K562 (cell line): ENCODE data around the gene CYP4V2. TPM values are rescaled to one million over a fixed set of nuclear protein-coding genes. Genes with fewer than 3 reads are reported as not detected.
A peak's percentile ranks its signal among the peaks of the same experiment; 100 is the strongest.

ENCODE experiments used
- ATAC-seq: fragments of 200-7000 bp; cut with Tn5 transposase; 3 replicates; pipeline ENCODE4 v1.9.1; 2020; ENCODE audit warnings: moderate library complexity
- BruUV-seq: library from RNA; stranded (reverse); fragments of 400-500 nt; replicated peaks from 2 replicates; lab custom pipeline; 2021; lab: Mats Ljungman, UMichigan
- CTCF ChIA-PET: fragments of 300-600 bp; formaldehyde crosslinking; extraction: SDS; loops from one replicate; lab custom pipeline; 2021; ENCODE audit warnings: low intra/inter-chr PET ratio; lab: Yijun Ruan, JAX
- POLR2A ChIA-PET: fragments of 300-600, 350-650 bp; sonication (Branson Sonifier 250); formaldehyde crosslinking; extraction: SDS; loops from one replicate; lab custom pipeline; 2021; ENCODE audit warnings: antibody characterized with exemption, inconsistent platforms; lab: Yijun Ruan, JAX
- DNase-seq, 4 experiments: peaks; one replicate each; pipeline versions ENCODE4 v3.0.0 to v3.0.0-alpha.2; 2011 to 2018; ENCODE audit warnings: low spot score in 3 of 4, mixed read lengths in 3 of 4; ENCODE audit errors: extremely low read depth in 1 of 4
- FAIRE-seq: peaks from 2 replicates; lab custom pipeline; 2011; peaks lifted over from hg19 to GRCh38; lab: Jason Lieb, UNC
- H2AFZ ChIP-seq: 2 replicates; pipeline ENCODE4 v1.6.0; 2011; ENCODE audit warnings: low read depth, low read length, control low read depth, inconsistent platforms
- H3K27ac ChIP-seq: fragments of 200-600 bp; 3 replicates; pipeline ENCODE4 v1.8.0; 2011; ENCODE audit warnings: low read depth, mild to moderate bottlenecking, control low read depth, inconsistent platforms, low read length, moderate library complexity, mixed read lengths; ENCODE audit errors: extremely low read depth
- H3K27me3 ChIP-seq, 2 experiments: fragments of 300-600 bp in 1 of 2; 2 replicates in 1 of 2; 3 replicates in 1 of 2; pipeline versions ENCODE4 v1.6.0 to v1.8.0; 2011; ENCODE audit warnings: inconsistent platforms in 2 of 2, low read length in 2 of 2, mild to moderate bottlenecking in 1 of 2, mixed read lengths in 1 of 2, moderate library complexity in 1 of 2; ENCODE audit not compliant: control insufficient read depth in 2 of 2, insufficient read depth in 2 of 2
- H3K36me3 ChIP-seq: fragments of 300-600 bp; 3 replicates; pipeline ENCODE4 v1.8.0; 2011; ENCODE audit warnings: mild to moderate bottlenecking, low read length, inconsistent platforms; ENCODE audit not compliant: control insufficient read depth, insufficient read depth
- H3K4me1 ChIP-seq, 2 experiments: fragments of 200-600 bp in 1 of 2; replicated peaks in 1 of 2; 2 replicates in 1 of 2; 3 replicates in 1 of 2; pipeline versions ENCODE4 v1.5.1 to v1.8.0; 2011; ENCODE audit warnings: inconsistent platforms in 2 of 2, low read length in 2 of 2, mild to moderate bottlenecking in 1 of 2, mixed read lengths in 1 of 2, moderate library complexity in 1 of 2; ENCODE audit not compliant: control insufficient read depth in 2 of 2, insufficient read depth in 2 of 2
- H3K4me2 ChIP-seq: 2 replicates; pipeline ENCODE4 v1.6.1; 2011; ENCODE audit warnings: low read length, control low read depth, inconsistent platforms, mixed read lengths; ENCODE audit not compliant: insufficient read depth
- H3K4me3 ChIP-seq: fragments of 200-600 bp; sonication (generic), shearing (Covaris generic); 2 replicates; pipeline ENCODE4 v1.5.1; 2016; ENCODE audit warnings: control low read depth, inconsistent platforms
- H3K79me2 ChIP-seq: fragments of 200-600 bp; 3 replicates; pipeline ENCODE4 v1.8.0; 2011; ENCODE audit warnings: low read length, inconsistent platforms; ENCODE audit not compliant: control insufficient read depth, insufficient read depth
- H3K9ac ChIP-seq, 2 experiments: 2 replicates each; pipeline versions ENCODE4 v1.6.0 to v1.6.1; 2011; ENCODE audit warnings: low read depth in 2 of 2, low read length in 2 of 2, control low read depth in 1 of 2, inconsistent platforms in 1 of 2, mild to moderate bottlenecking in 1 of 2, mixed read lengths in 1 of 2; ENCODE audit not compliant: insufficient read depth in 1 of 2
- H3K9me1 ChIP-seq: one replicate; pipeline ENCODE4 v1.6.0; 2011; ENCODE audit warnings: inconsistent platforms, mild to moderate bottlenecking, low read length, moderate library complexity; ENCODE audit not compliant: control insufficient read depth, insufficient read depth
- H3K9me3 ChIP-seq: replicated peaks from 2 replicates; pipeline ENCODE4 v1.5.1; 2011; ENCODE audit warnings: low read depth, low read length, inconsistent platforms; ENCODE audit not compliant: control insufficient read depth, insufficient read depth
- H4K20me1 ChIP-seq: replicated peaks from 2 replicates; pipeline ENCODE4 v1.6.1; 2011; ENCODE audit warnings: low read length, inconsistent platforms, mixed read lengths; ENCODE audit not compliant: control insufficient read depth, insufficient read depth
- ARID2 ChIP-seq: fragments of 450-650 bp; IDR thresholded peaks from 2 replicates; pipeline ENCODE4 v1.6.1; 2017; ENCODE audit warnings: antibody characterized with exemption, mild to moderate bottlenecking
- KDM1A ChIP-seq, 2 experiments: fragments of 450-650 bp; IDR thresholded peaks; 2 replicates each; pipeline ENCODE4 v1.6.1; 2016; ENCODE audit warnings: mild to moderate bottlenecking in 2 of 2
- NONO ChIP-seq, 2 experiments: fragments of 200-400 bp in 1 of 2; fragments of 450-650 bp in 1 of 2; formaldehyde crosslinking in 1 of 2; IDR thresholded peaks; 2 replicates each; pipeline ENCODE4 v1.6.1; 2017; ENCODE audit warnings: low read depth in 2 of 2, mild to moderate bottlenecking in 2 of 2, moderate library complexity in 2 of 2, low read length in 1 of 2
- PHF20 ChIP-seq: fragments of 450-650 bp; IDR thresholded peaks from 2 replicates; pipeline ENCODE4 v1.6.1; 2018; ENCODE audit not compliant: partially characterized antibody
- SNIP1 ChIP-seq: fragments of 450-650 bp; IDR thresholded peaks from 2 replicates; pipeline ENCODE4 v1.7.1; 2017; ENCODE audit warnings: low read depth, mild to moderate bottlenecking
- ZNF253 ChIP-seq: fragments of 250-450 bp; sonication (Bioruptor Pico); conservative IDR thresholded peaks from 2 replicates; pipeline ENCODE4 v1.6.1; 2021; ENCODE audit warnings: mild to moderate bottlenecking
- WGBS: fragments of 100-300 bp; shearing (Covaris generic); methylation state at CpG from one replicate; pipeline ENCODE4 v1.1.6; 2016; ENCODE audit warnings: low coverage, mixed read lengths; ENCODE audit not compliant: insufficient coverage; ENCODE audit errors: missing lambda C conversion rate; 5-methylcytosine and 5-hydroxymethylcytosine counted together
- in situ Hi-C: fragments of 300-500 bp; cut with MboI; formaldehyde crosslinking; loops from 4 replicates; pipeline ENCODE4 v1.15.0; 2018; ENCODE audit warnings: inconsistent platforms, mixed read lengths
- intact Hi-C: fragments of 100-400 bp; cut with micrococcal nuclease; formaldehyde crosslinking; loops from 2 replicates; pipeline ENCODE4 v1.14.2; 2022
- polyA plus RNA-seq, 8 experiments: library from polyadenylated mRNA; depleted of rRNA in 4 of 8; stranded (reverse) in 5 of 8; unstranded in 3 of 8; fragments of >200 nt; fragmentation: Nextera tagmentation in 2 of 8; fragmentation: Illumina TruSeq in 1 of 8; extraction: Ambion mirVana in 2 of 8; extraction: Trizol in 1 of 8; gene quantifications; 2 replicates each; pipeline versions ENCODE4 v1.2.1 to v1.2.3, GENCODE V29; 2011 to 2014; ENCODE audit warnings: inconsistent platforms in 1 of 8, missing spikeins in 1 of 8
- total RNA-seq, 7 experiments: library from RNA; depleted of rRNA in 6 of 7; stranded (reverse); fragments of >200 nt in 6 of 7; fragmentation: Illumina TruSeq in 2 of 7; extraction: Trizol in 2 of 7; gene quantifications; 2 replicates each; pipeline versions ENCODE4 v1.2.1 to v1.2.3, GENCODE V29; 2011 to 2021; ENCODE audit warnings: low replicate concordance in 1 of 7

The CYP4V2 gene
- total and polyA plus RNA-seq, 9 of the 15 experiments (the other 6 are each of a cell fraction or from before 2014, with no cell fraction given) = 1.1 to 8.3 (median 3.9) TPM

GRCh38 chr4:186202490-186203140 is 11.2 kb downstream of the CYP4V2 start:
- peak overlapping the region; percentile 61; the same call in 1 of the 2 replicates for H3K4me2 ChIP-seq
- no peaks in the 10 kb centered on the region for H3K9me1 ChIP-seq
- H3K27me3 ChIP-seq = no peaks in the 10 kb centered on the region
- 61% methylated on average over 8 of the region's 8 CpGs for WGBS
- H3K4me3 ChIP-seq = no peak overlapping the region
- ChIA-PET POLR2A (no interaction called here), CTCF (no interaction called here)
- intact Hi-C loops = no loop called here
- no TSS peak for BruUV-seq
- FAIRE-seq (no peak), DNase-seq (no peak), ATAC-seq (no peak)
- H2AFZ ChIP-seq = no peak overlapping the region
- no peaks in the 10 kb centered on the region for H3K36me3 ChIP-seq
- H3K27ac ChIP-seq = no peak overlapping the region
- no peaks in the 10 kb centered on the region for H3K79me2 ChIP-seq
- no peaks in the 10 kb centered on the region for H3K9me3 ChIP-seq
- in situ Hi-C loops = no loop called here
- H3K4me1 ChIP-seq = peaks cover 0 to 7% of the 10 kb centered on the region in 2 experiments; a peak in 3 of 5 replicates
- no peak overlapping the region for H3K9ac ChIP-seq
- H4K20me1 ChIP-seq = no peaks in the 10 kb centered on the region
- peak; percentile 15 for TF ChIP-seq PHF20
- TF ChIP-seq NONO (IDR thresholded peaks at IDR 0.05; ENCODE audit: low read depth in 2 of 2, low read length in 1 of 2) = no peak
- no peak for TF ChIP-seq SNIP1
- TF ChIP-seq ARID2 = peak; percentile 29; the same call in 1 of the 2 replicates
- TF ChIP-seq ZNF253 (CRISPR knock-in tag) = no peak
- TF ChIP-seq KDM1A (IDR thresholded peaks at IDR 0.05) = peak in 1 of 2 experiments; percentile 92; a peak in 1 of 4 replicates
